Islet precursor cell (in vitro differentiated cells): ENCODE data around the gene SSBP3.

ENCODE experiments used
- DNase-seq: peaks from one replicate; pipeline ENCODE4 v3.0.0-alpha.2; 2018

SSBP3 gene

GRCh38 chr1:54370287-54370989 lies 35.8 kb downstream of the SSBP3 start:
- no peak for DNase-seq

GRCh38 chr1:54367613-54368012 lies 38.6 kb downstream of the SSBP3 start:
- DNase-seq, result no peak

GRCh38 chr1:54365847-54366246 lies 40.3 kb downstream of the SSBP3 start:
- no peak for DNase-seq

GRCh38 chr1:54365398-54365797 lies 40.8 kb downstream of the SSBP3 start:
- no peak for DNase-seq

GRCh38 chr1:54364995-54365394 lies 41.2 kb downstream of the SSBP3 start:
- no peak for DNase-seq

GRCh38 chr1:54364582-54364981 lies 41.6 kb downstream of the SSBP3 start:
- DNase-seq, result no peak

GRCh38 chr1:54363925-54364324 lies 42.3 kb downstream of the SSBP3 start:
- DNase-seq, result no peak

- peak; percentile 64 for DNase-seq
Observed at GRCh38 chr1:54362881-54363340, 43.3 kb downstream of the SSBP3 start.

GRCh38 chr1:54361342-54361741 lies 44.9 kb downstream of the SSBP3 start:
- no peak for DNase-seq

GRCh38 chr1:54360165-54361005 lies 45.8 kb downstream of the SSBP3 start:
- DNase-seq, result no peak

- DNase-seq, result no peak
Observed at GRCh38 chr1:54359393-54360162, 46.6 kb downstream of the SSBP3 start.

GRCh38 chr1:54358503-54359168 lies 47.6 kb downstream of the SSBP3 start:
- no peak for DNase-seq

- DNase-seq, result no peak
Observed at GRCh38 chr1:54357967-54358366, 48.2 kb downstream of the SSBP3 start.

- no peak for DNase-seq
Observed at GRCh38 chr1:54356680-54357147, 49.5 kb downstream of the SSBP3 start.

GRCh38 chr1:54355931-54356679 lies 50.1 kb downstream of the SSBP3 start:
- DNase-seq, result no peak

GRCh38 chr1:54354899-54355298 lies 51.3 kb downstream of the SSBP3 start:
- no peak for DNase-seq

GRCh38 chr1:54353959-54354358 lies 52.2 kb downstream of the SSBP3 start:
- peak; percentile 89 for DNase-seq

- no peak for DNase-seq
Observed at GRCh38 chr1:54352755-54353154, 53.4 kb downstream of the SSBP3 start.

- DNase-seq, result no peak
Observed at GRCh38 chr1:54350360-54350759, 55.8 kb downstream of the SSBP3 start.

- no peak for DNase-seq
Observed at GRCh38 chr1:54348700-54349021, 57.5 kb downstream of the SSBP3 start.

GRCh38 chr1:54347955-54348699 lies 58.1 kb downstream of the SSBP3 start:
- no peak for DNase-seq
